H1 (cell line): Measurements from ENCODE around the gene DAND5. TPM values are rescaled to one million over a fixed set of nuclear protein-coding genes. Genes with fewer than 3 reads are reported as not detected.

ENCODE experiments used
- CTCF ChIA-PET: fragments of 300-600 bp; sonication (Branson Sonifier 250); formaldehyde crosslinking; loops from one replicate; lab custom pipeline; 2021; ENCODE audit not compliant: partially characterized antibody; lab: Charles Lee
- POLR2A ChIA-PET: fragments of 300-600 bp; sonication (Branson Sonifier 250); formaldehyde crosslinking; loops from one replicate; lab custom pipeline; 2021; ENCODE audit warnings: inconsistent platforms; ENCODE audit not compliant: partially characterized antibody; lab: Charles Lee
- DNase-seq, 2 experiments: peaks; one replicate each; pipeline versions ENCODE4 v3.0.0 to v3.0.0-alpha.2; 2010 to 2022; ENCODE audit warnings: low spot score in 2 of 2, low read depth in 1 of 2, mixed read lengths in 1 of 2
- FAIRE-seq: peaks from 2 replicates; lab custom pipeline; 2011; peaks lifted over from hg19 to GRCh38; lab: Jason Lieb, UNC
- H2AFZ ChIP-seq: 2 replicates; pipeline ENCODE4 v1.8.1; 2012; ENCODE audit warnings: low read length, inconsistent platforms
- H2AK5ac ChIP-seq: 2 replicates; pipeline ENCODE4 v1.6.1; 2013; ENCODE audit warnings: low read depth, low read length
- H2BK120ac ChIP-seq: replicated peaks from 2 replicates; pipeline ENCODE3; 2013; ENCODE audit warnings: low read depth, low read length, inconsistent platforms
- H2BK12ac ChIP-seq: 2 replicates; pipeline ENCODE4 v1.6.1; 2013; ENCODE audit warnings: low read depth, low read length
- H2BK15ac ChIP-seq: 2 replicates; pipeline ENCODE4 v1.6.1; 2013; ENCODE audit warnings: low read length
- H2BK20ac ChIP-seq: 2 replicates; pipeline ENCODE4 v1.6.1; 2013; ENCODE audit warnings: low read length
- H2BK5ac ChIP-seq: 2 replicates; pipeline ENCODE4 v1.6.1; 2013; ENCODE audit warnings: low read depth, low read length
- H3K14ac ChIP-seq: 2 replicates; pipeline ENCODE4 v1.6.1; 2013; ENCODE audit warnings: inconsistent platforms; ENCODE audit not compliant: insufficient read length
- H3K18ac ChIP-seq: 2 replicates; pipeline ENCODE4 v1.6.1; 2013; ENCODE audit warnings: low read length; ENCODE audit errors: extremely low read depth
- H3K23ac ChIP-seq: 2 replicates; pipeline ENCODE4 v1.6.1; 2013; ENCODE audit warnings: inconsistent platforms; ENCODE audit not compliant: insufficient read length
- H3K23me2 ChIP-seq: 2 replicates; pipeline ENCODE4 v1.6.1; 2013; ENCODE audit warnings: low read depth, low read length
- H3K27ac ChIP-seq: 2 replicates; pipeline ENCODE4 v1.6.1; 2011; ENCODE audit warnings: low read depth, low read length, inconsistent platforms
- H3K27me3 ChIP-seq, 4 experiments: replicated peaks in 1 of 4; 1 replicate in 1 of 4; 2 replicates in 3 of 4; pipeline versions ENCODE4 v1.6.1 to v1.8.1; 2011 to 2013; ENCODE audit warnings: low read length in 3 of 4, mild to moderate bottlenecking in 3 of 4, inconsistent platforms in 2 of 4, mixed read lengths in 2 of 4, moderate library complexity in 1 of 4; ENCODE audit not compliant: control insufficient read depth in 3 of 4, insufficient read depth in 3 of 4; ENCODE audit errors: extremely low read depth in 1 of 4
- H3K36me3 ChIP-seq, 4 experiments: 2 replicates each; pipeline versions ENCODE4 v1.6.1 to v1.8.1; 2011 to 2013; ENCODE audit warnings: mild to moderate bottlenecking in 4 of 4, low read length in 3 of 4, moderate library complexity in 2 of 4, control low read depth in 1 of 4, inconsistent platforms in 1 of 4; ENCODE audit not compliant: insufficient read depth in 4 of 4, control insufficient read depth in 2 of 4
- H3K4ac ChIP-seq: replicated peaks from 2 replicates; pipeline ENCODE3; 2013; ENCODE audit warnings: low read length, low read depth, mixed read lengths, inconsistent platforms; ENCODE audit not compliant: insufficient read length
- H3K4me1 ChIP-seq, 4 experiments: replicated peaks in 1 of 4; 1 replicate in 1 of 4; 2 replicates in 3 of 4; pipeline versions ENCODE4 v1.6.1 to v1.8.1; 2011 to 2013; ENCODE audit warnings: low read length in 3 of 4, inconsistent platforms in 2 of 4, mixed read lengths in 1 of 4; ENCODE audit not compliant: insufficient read depth in 4 of 4, control insufficient read depth in 3 of 4
- H3K4me2 ChIP-seq, 2 experiments: 2 replicates each; pipeline versions ENCODE4 v1.6.1 to v1.8.1; 2011 to 2013; ENCODE audit warnings: low read depth in 2 of 2, low read length in 2 of 2, control low read depth in 1 of 2, inconsistent platforms in 1 of 2, mild to moderate bottlenecking in 1 of 2; ENCODE audit not compliant: insufficient read depth in 1 of 2
- H3K4me3 ChIP-seq, 4 experiments: fragments of 200-600, 300-600 bp in 1 of 4; sonication (generic), shearing (Covaris generic), sonication (Bioruptor Twin) in 1 of 4; 2 replicates each; pipeline versions ENCODE4 v1.5.1 to v1.8.1; 2011 to 2016; ENCODE audit warnings: low read length in 4 of 4, low read depth in 3 of 4, control low read depth in 2 of 4, inconsistent platforms in 2 of 4, mild to moderate bottlenecking in 2 of 4, mixed read lengths in 1 of 4, moderate library complexity in 1 of 4; ENCODE audit not compliant: insufficient read depth in 2 of 4; ENCODE audit errors: extremely low read depth in 1 of 4
- H3K56ac ChIP-seq: replicated peaks from 2 replicates; pipeline ENCODE3; 2013; ENCODE audit warnings: low read depth, mild to moderate bottlenecking, mixed read lengths, low read length, inconsistent platforms; ENCODE audit not compliant: insufficient read length
- H3K79me1 ChIP-seq: 2 replicates; pipeline ENCODE4 v1.6.1; 2013; ENCODE audit warnings: low read depth, low read length, control low read depth
- H3K79me2 ChIP-seq, 2 experiments: 2 replicates each; pipeline versions ENCODE4 v1.6.1 to v1.8.1; 2012 to 2013; ENCODE audit warnings: low read length in 2 of 2, mild to moderate bottlenecking in 2 of 2, inconsistent platforms in 1 of 2; ENCODE audit not compliant: insufficient read depth in 2 of 2, control insufficient read depth in 1 of 2
- H3K9ac ChIP-seq, 4 experiments: replicated peaks in 1 of 4; 1 replicate in 1 of 4; 2 replicates in 3 of 4; pipeline versions ENCODE4 v1.6.1 to v1.8.1; 2011 to 2013; ENCODE audit warnings: low read depth in 3 of 4, low read length in 3 of 4, control low read depth in 2 of 4, mild to moderate bottlenecking in 2 of 4, moderate library complexity in 2 of 4, inconsistent platforms in 1 of 4; ENCODE audit errors: extremely low read depth in 1 of 4
- H3K9me3 ChIP-seq, 2 experiments: 2 replicates each; pipeline versions ENCODE4 v1.6.1 to v1.8.1; 2012 to 2013; ENCODE audit warnings: mild to moderate bottlenecking in 2 of 2, moderate library complexity in 2 of 2, control low read depth in 1 of 2, inconsistent platforms in 1 of 2, low read depth in 1 of 2, low read length in 1 of 2, mixed read lengths in 1 of 2; ENCODE audit not compliant: insufficient read depth in 2 of 2
- H4K20me1 ChIP-seq, 2 experiments: replicated peaks in 1 of 2; 2 replicates each; pipeline versions ENCODE3 to v1.8.1; 2011 to 2013; ENCODE audit warnings: inconsistent platforms in 2 of 2, low read length in 2 of 2, mild to moderate bottlenecking in 1 of 2; ENCODE audit not compliant: insufficient read depth in 2 of 2, control insufficient read depth in 1 of 2
- H4K5ac ChIP-seq: 2 replicates; pipeline ENCODE4 v1.6.1; 2013; ENCODE audit warnings: low read length, low read depth, mixed read lengths, inconsistent platforms; ENCODE audit not compliant: insufficient read length
- H4K8ac ChIP-seq: 2 replicates; pipeline ENCODE4 v1.8.0; 2013; ENCODE audit warnings: mild to moderate bottlenecking, moderate library complexity, low read length, inconsistent platforms; ENCODE audit not compliant: insufficient read depth; ENCODE audit errors: extremely low read depth
- H4K91ac ChIP-seq: replicated peaks from 2 replicates; pipeline ENCODE3; 2013; ENCODE audit warnings: low read length, mixed read lengths, inconsistent platforms; ENCODE audit not compliant: insufficient read length
- ATF2 ChIP-seq: IDR thresholded peaks from 2 replicates; pipeline ENCODE4 v1.6.1; 2012; ENCODE audit warnings: low read length, inconsistent platforms
- BACH1 ChIP-seq: IDR thresholded peaks from 2 replicates; pipeline ENCODE4 v1.6.1; 2012; ENCODE audit warnings: low read length, improper control_type of control experiment
- CBX5 ChIP-seq: fragments of 300-800, 300-1000 bp; sonication (generic); IDR thresholded peaks from 2 replicates; pipeline ENCODE4 v1.7.1; 2016; ENCODE audit warnings: antibody characterized with exemption, low read length, low read depth
- HDAC2 ChIP-seq, 2 experiments: fragments of 300-600 bp in 1 of 2; sonication (generic) in 1 of 2; IDR thresholded peaks; 2 replicates each; pipeline ENCODE4 v1.6.1; 2011 to 2012; ENCODE audit warnings: low read depth in 2 of 2, low read length in 2 of 2, mild to moderate bottlenecking in 2 of 2, moderate library complexity in 2 of 2, borderline replicate concordance in 1 of 2, inconsistent platforms in 1 of 2
- JUN ChIP-seq: IDR thresholded peaks from 2 replicates; pipeline ENCODE4 v1.6.1; 2011; ENCODE audit warnings: low read depth, mild to moderate bottlenecking, improper control_type of control experiment, low read length
- KDM5A ChIP-seq: fragments of 200-600 bp; IDR thresholded peaks from 2 replicates; pipeline ENCODE4 v1.7.1; 2012; ENCODE audit warnings: mild to moderate bottlenecking, low read length, inconsistent platforms, mixed read lengths
- NANOG ChIP-seq: IDR thresholded peaks from 2 replicates; pipeline ENCODE4 v1.6.1; 2011; ENCODE audit warnings: low read length, low read depth, mild to moderate bottlenecking, inconsistent platforms; ENCODE audit not compliant: insufficient read depth, poor library complexity, severe bottlenecking
- SAP30 ChIP-seq: fragments of 300-600 bp; sonication (generic); IDR thresholded peaks from 2 replicates; pipeline ENCODE4 v1.7.1; 2012; ENCODE audit warnings: low read length, moderate library complexity, mild to moderate bottlenecking, inconsistent platforms; ENCODE audit not compliant: insufficient read depth, insufficient replicate concordance
- SP1 ChIP-seq: IDR thresholded peaks from 2 replicates; pipeline ENCODE4 v1.6.1; 2011; ENCODE audit warnings: low read depth, low read length
- SP4 ChIP-seq: IDR thresholded peaks from 2 replicates; pipeline ENCODE4 v1.6.1; 2012; ENCODE audit warnings: low read length, inconsistent platforms
- TAF1 ChIP-seq: IDR thresholded peaks from 2 replicates; pipeline ENCODE4 v1.6.1; 2011; ENCODE audit warnings: mild to moderate bottlenecking, low read depth, low read length
- YY1 ChIP-seq: IDR thresholded peaks from 2 replicates; pipeline ENCODE4 v1.6.1; 2011; ENCODE audit warnings: low read depth, mild to moderate bottlenecking, low read length
- WGBS, 2 experiments: shearing (Covaris generic) in 1 of 2; methylation state at CpG; one replicate each; pipeline versions ENCODE4 v1.1.6 to v1.1.7; 2013 to 2015; ENCODE audit warnings: low lambda C conversion rate in 2 of 2, mixed read lengths in 2 of 2, inconsistent platforms in 1 of 2, low coverage in 1 of 2, missing lambda C conversion rate in 1 of 2; ENCODE audit not compliant: insufficient replicate concordance in 2 of 2, insufficient coverage in 1 of 2, insufficient read length in 1 of 2; ENCODE audit errors: extremely low coverage in 1 of 2, missing lambda C conversion rate in 1 of 2; 5-methylcytosine and 5-hydroxymethylcytosine counted together
- polyA plus RNA-seq, 7 experiments: library from polyadenylated mRNA; depleted of rRNA in 3 of 7; stranded (reverse) in 5 of 7; unstranded in 2 of 7; fragments of >200 nt in 5 of 7; fragments of 200-250 nt in 2 of 7; gene quantifications; 1 replicate in 5 of 7; 2 replicates in 1 of 7; 4 replicates in 1 of 7; pipeline versions ENCODE4 v1.2.1 to v1.2.3, GENCODE V29; 2011 to 2013; ENCODE audit warnings: missing spikeins in 2 of 7, mixed read lengths in 2 of 7
- total RNA-seq: library from RNA; stranded (reverse); fragmentation: NEBNext Ultra II Directional; extraction: Animal tissue kit (Norgen Biotek cat#: 25700); gene quantifications from 2 replicates; pipeline ENCODE4 v1.2.1, GENCODE V29; 2021

Gene DAND5
- total and polyA plus RNA-seq, 2 of the 8 experiments (the other 6 are each of a cell fraction or from before 2014, with no cell fraction given) = 0.14 to 0.17 TPM

GRCh38 chr19:12959481-12959880, 9.9 kb upstream of the DAND5 start:
- no peak overlapping the region for H3K4ac ChIP-seq
- H3K9me3 ChIP-seq = no peaks in the 10 kb centered on the region; a peak in 1 of 4 replicates
- H3K79me1 ChIP-seq = peaks cover 4% of the 10 kb centered on the region; the same call in 1 of the 2 replicates
- peaks cover 0 to 5% of the 10 kb centered on the region in 2 experiments for H4K20me1 ChIP-seq
- no peak overlapping the region for H4K8ac ChIP-seq
- ChIA-PET CTCF (interaction anchor here (3.4 kb wide), 1 partner anchor 17 kb away, joined by 13 read pairs; no protein-coding TSS in a partner anchor), POLR2A (interaction anchor here (1.7 to 7.1 kb wide), 3 partner anchors 6 to 26 kb away, joined by 6 to 67 read pairs (median 9); partner anchors contain the start of genes FARSA and GADD45GIP1)
- H2BK20ac ChIP-seq = no peak overlapping the region
- WGBS, 2 experiments = 86% methylated on average over 6 of the region's 6 CpGs; no CpG with 5 or more reads in 1 of the 2 experiments
- peaks cover 4 to 24% of the 10 kb centered on the region in 2 experiments; a peak in 3 of 4 replicates for H3K79me2 ChIP-seq
- no peak overlapping the region for H3K14ac ChIP-seq
- no peak overlapping the region for H3K23ac ChIP-seq
- H3K23me2 ChIP-seq = peaks cover 6% of the 10 kb centered on the region
- no peak overlapping the region for H3K9ac ChIP-seq
- H2BK5ac ChIP-seq = no peak overlapping the region
- no peaks in the 10 kb centered on the region; a peak in 2 of 8 replicates for H3K36me3 ChIP-seq
- H2BK120ac ChIP-seq = no peak overlapping the region
- no peak for DNase-seq
- no peak overlapping the region for H4K91ac ChIP-seq
- H2AK5ac ChIP-seq = no peak overlapping the region
- no peak overlapping the region for H2AFZ ChIP-seq
- no peak overlapping the region for H3K56ac ChIP-seq
- H3K27me3 ChIP-seq = no peaks in the 10 kb centered on the region
- H2BK12ac ChIP-seq = no peak overlapping the region
- H3K18ac ChIP-seq = no peak overlapping the region
- H3K4me3 ChIP-seq = no peak overlapping the region
- H4K5ac ChIP-seq = no peak overlapping the region
- no peak overlapping the region for H3K27ac ChIP-seq
- H3K4me1 ChIP-seq = peaks cover 0 to 4% (median 2%) of the 10 kb centered on the region in 4 experiments; a peak in 3 of 7 replicates
- H3K4me2 ChIP-seq = no peak overlapping the region
- no peak for FAIRE-seq
- no peak overlapping the region for H2BK15ac ChIP-seq
- no peak for TF ChIP-seq CBX5
- no peak for TF ChIP-seq NANOG
- no peak for TF ChIP-seq BACH1
- no peak for TF ChIP-seq TAF1
- TF ChIP-seq KDM5A = no peak
- TF ChIP-seq SAP30 = no peak
- TF ChIP-seq HDAC2 (IDR thresholded peaks at IDR 0.05; ENCODE audit: borderline replicate concordance in 1 of 2, low read depth in 2 of 2, low read length in 2 of 2) = no peak
- no peak for TF ChIP-seq SP1
- no peak for TF ChIP-seq JUN
- TF ChIP-seq YY1 = no peak
- no peak for TF ChIP-seq ATF2
- no peak for TF ChIP-seq SP4
